GM23338 (cell line): Measurements from ENCODE around the gene STK16. TPM values are rescaled to one million over a fixed set of nuclear protein-coding genes. Genes with fewer than 3 reads are reported as not detected.

Experiments
- ATAC-seq: fragments of 200-7000 bp; cut with Tn5 transposase; 3 replicates; pipeline ENCODE4 v1.9.1; 2020
- DNase-seq: peaks from one replicate; pipeline ENCODE4 v3.0.0-alpha.2; 2015; ENCODE audit warnings: low spot score
- H2AFZ ChIP-seq: fragments of 200-600 bp; sonication (generic); 2 replicates; pipeline ENCODE4 v1.8.0; 2016; ENCODE audit warnings: antibody characterized with exemption, mild to moderate bottlenecking, moderate library complexity
- H3F3A ChIP-seq: fragments of 200-600 bp; sonication (generic); replicated peaks from 2 replicates; pipeline ENCODE4 v1.8.0; 2017; ENCODE audit warnings: antibody characterized with exemption, mixed run types, low read depth
- H3K27ac ChIP-seq: fragments of 200-600 bp; sonication (generic); 2 replicates; pipeline ENCODE4 v1.6.1; 2016; ENCODE audit warnings: low read depth
- H3K27me3 ChIP-seq: fragments of 200-600 bp; sonication (generic); 2 replicates; pipeline ENCODE4 v1.8.0; 2016; ENCODE audit warnings: mild to moderate bottlenecking, mixed run types, moderate library complexity; ENCODE audit not compliant: insufficient read depth
- H3K36me3 ChIP-seq: fragments of 200-600 bp; sonication (generic); 2 replicates; pipeline ENCODE4 v1.8.0; 2016; ENCODE audit warnings: mild to moderate bottlenecking; ENCODE audit not compliant: insufficient read depth
- H3K4me1 ChIP-seq: fragments of 200-600 bp; sonication (generic); 2 replicates; pipeline ENCODE4 v1.8.0; 2016; ENCODE audit warnings: mild to moderate bottlenecking, moderate library complexity; ENCODE audit not compliant: insufficient read depth
- H3K4me2 ChIP-seq: fragments of 200-600 bp; sonication (generic); 2 replicates; pipeline ENCODE4 v1.7.1; 2017; ENCODE audit warnings: mixed run types
- H3K4me3 ChIP-seq: fragments of 200-600 bp; sonication (generic); 2 replicates; pipeline ENCODE4 v1.6.1; 2016; ENCODE audit warnings: mixed run types
- H3K79me2 ChIP-seq: fragments of 200-600 bp; sonication (generic); replicated peaks from 2 replicates; pipeline ENCODE4 v1.8.0; 2017; ENCODE audit warnings: mild to moderate bottlenecking; ENCODE audit not compliant: insufficient read depth
- H3K9me2 ChIP-seq: fragments of 200-600 bp; sonication (generic); 2 replicates; pipeline ENCODE4 v1.8.0; 2017; ENCODE audit not compliant: insufficient read depth
- H4K20me1 ChIP-seq: fragments of 200-600 bp; sonication (generic); replicated peaks from 2 replicates; pipeline ENCODE4 v1.8.0; 2017; ENCODE audit warnings: mild to moderate bottlenecking; ENCODE audit not compliant: insufficient read depth
- H3K27ac Mint-ChIP-seq: 2 replicates; pipeline ENCODE4 v1.8.0; 2020; ENCODE audit warnings: inconsistent platforms, mild to moderate bottlenecking, moderate library complexity, mixed read lengths
- H3K27me3 Mint-ChIP-seq: 3 replicates; pipeline ENCODE4 v1.8.0; 2022; ENCODE audit warnings: low read depth, mild to moderate bottlenecking, moderate library complexity, mixed read lengths, inconsistent platforms; ENCODE audit not compliant: insufficient read depth, poor library complexity
- H3K36me3 Mint-ChIP-seq: 3 replicates; pipeline ENCODE4 v1.8.0; 2021; ENCODE audit warnings: low read depth, mild to moderate bottlenecking, inconsistent platforms, moderate library complexity, mixed read lengths
- H3K4me1 Mint-ChIP-seq: 3 replicates; pipeline ENCODE4 v1.8.0; 2020; ENCODE audit warnings: mild to moderate bottlenecking, inconsistent platforms, mixed read lengths
- H3K4me3 Mint-ChIP-seq: 3 replicates; pipeline ENCODE4 v1.8.0; 2021; ENCODE audit warnings: moderate library complexity, mild to moderate bottlenecking, inconsistent platforms, mixed read lengths
- H3K9me3 Mint-ChIP-seq: 3 replicates; pipeline ENCODE4 v1.8.0; 2020; ENCODE audit warnings: moderate library complexity, mild to moderate bottlenecking, inconsistent platforms, mixed read lengths
- EZH2 ChIP-seq: fragments of 200-600 bp; sonication (generic); IDR thresholded peaks from one replicate; pipeline ENCODE4 v1.8.0; 2017; ENCODE audit warnings: antibody characterized with exemption, mild to moderate bottlenecking, low read depth; ENCODE audit not compliant: unreplicated experiment
- EZH2phosphoT487 ChIP-seq: fragments of 200-600 bp; sonication (generic); IDR thresholded peaks from one replicate; pipeline ENCODE4 v1.8.1; 2018; ENCODE audit warnings: antibody characterized with exemption; ENCODE audit not compliant: unreplicated experiment
- NANOG ChIP-seq: IDR thresholded peaks from 2 replicates; pipeline ENCODE4 v1.6.1; 2016; ENCODE audit warnings: antibody characterized with exemption, borderline replicate concordance
- POLR2AphosphoS5 ChIP-seq: IDR thresholded peaks from 2 replicates; pipeline ENCODE4 v1.6.1; 2016; ENCODE audit warnings: antibody characterized with exemption, low read depth
- STAT1 ChIP-seq: IDR thresholded peaks from one replicate; pipeline ENCODE4 v1.6.1; 2016; ENCODE audit warnings: antibody characterized with exemption; ENCODE audit not compliant: unreplicated experiment
- ZNF114 ChIP-seq: fragments of 250-450 bp; sonication (Bioruptor Pico); IDR thresholded peaks from 2 replicates; pipeline ENCODE4 v1.5.0; 2020; ENCODE audit warnings: mild to moderate bottlenecking, moderate library complexity
- ZNF331 ChIP-seq: fragments of 250-450 bp; sonication (Bioruptor Pico); IDR thresholded peaks from 2 replicates; pipeline ENCODE4 v1.5.0; 2020; ENCODE audit warnings: low read depth, mild to moderate bottlenecking, moderate library complexity
- ZNF462 ChIP-seq: fragments of 250-450 bp; sonication (Bioruptor Pico); IDR thresholded peaks from 2 replicates; pipeline ENCODE4 v1.5.0; 2020; ENCODE audit warnings: mild to moderate bottlenecking, moderate library complexity
- polyA plus RNA-seq: library from polyadenylated mRNA; unstranded; fragments of >200 nt; fragmentation: Nextera tagmentation; extraction: Ambion mirVana; gene quantifications from 2 replicates; pipeline ENCODE4 v1.2.1, GENCODE V29; 2016
- total RNA-seq: library from RNA; depleted of rRNA; stranded (reverse); fragments of >200 nt; shearing (Covaris generic); gene quantifications from 2 replicates; pipeline ENCODE4 v1.2.3, GENCODE V29; 2014
- TF ChIP-seq, protein P1 (sequence below), 2 experiments: fragments of 200-600 bp in 1 of 2; sonication (generic) in 1 of 2; conservative IDR thresholded peaks; 2 replicates each; pipeline versions ENCODE4 v1.5.1 to v1.6.1; 2016 to 2017; ENCODE audit warnings: antibody characterized with exemption in 2 of 2, low read depth in 2 of 2, mild to moderate bottlenecking in 2 of 2, moderate library complexity in 1 of 2
- TF ChIP-seq, protein P2 (sequence below): IDR thresholded peaks from one replicate; pipeline ENCODE4 v1.6.1; 2018; ENCODE audit warnings: antibody characterized with exemption; ENCODE audit not compliant: unreplicated experiment

Gene STK16
- total and polyA plus RNA-seq, 2 experiments from 2014 or later, result 3.1 to 17.0 TPM

DNA sequence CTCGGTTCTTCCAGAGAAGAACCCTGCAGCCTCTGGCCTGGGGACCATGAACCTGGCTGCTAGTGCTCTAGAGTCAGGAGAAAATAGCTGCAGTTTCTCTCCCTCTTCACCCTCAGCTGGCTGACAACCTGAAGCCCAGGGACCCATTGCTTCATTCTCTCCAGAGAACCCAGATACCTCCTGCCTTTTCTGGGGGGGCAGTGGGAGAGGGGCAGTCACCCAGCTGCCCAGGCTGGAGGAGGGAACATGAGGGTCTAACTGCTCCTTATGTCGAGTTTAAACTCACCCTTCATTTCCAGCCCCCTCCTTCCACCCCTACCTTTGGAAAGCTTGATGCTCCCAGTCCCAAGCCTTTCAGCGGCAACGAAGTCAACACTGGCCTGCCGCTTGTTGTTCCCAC, 46.3 kb upstream of the STK16 start (continued):
- TF ChIP-seq ZNF462 (CRISPR knock-in tag) (no peak), EZH2phosphoT487 (no peak)
- TF ChIP-seq, protein P1, sequence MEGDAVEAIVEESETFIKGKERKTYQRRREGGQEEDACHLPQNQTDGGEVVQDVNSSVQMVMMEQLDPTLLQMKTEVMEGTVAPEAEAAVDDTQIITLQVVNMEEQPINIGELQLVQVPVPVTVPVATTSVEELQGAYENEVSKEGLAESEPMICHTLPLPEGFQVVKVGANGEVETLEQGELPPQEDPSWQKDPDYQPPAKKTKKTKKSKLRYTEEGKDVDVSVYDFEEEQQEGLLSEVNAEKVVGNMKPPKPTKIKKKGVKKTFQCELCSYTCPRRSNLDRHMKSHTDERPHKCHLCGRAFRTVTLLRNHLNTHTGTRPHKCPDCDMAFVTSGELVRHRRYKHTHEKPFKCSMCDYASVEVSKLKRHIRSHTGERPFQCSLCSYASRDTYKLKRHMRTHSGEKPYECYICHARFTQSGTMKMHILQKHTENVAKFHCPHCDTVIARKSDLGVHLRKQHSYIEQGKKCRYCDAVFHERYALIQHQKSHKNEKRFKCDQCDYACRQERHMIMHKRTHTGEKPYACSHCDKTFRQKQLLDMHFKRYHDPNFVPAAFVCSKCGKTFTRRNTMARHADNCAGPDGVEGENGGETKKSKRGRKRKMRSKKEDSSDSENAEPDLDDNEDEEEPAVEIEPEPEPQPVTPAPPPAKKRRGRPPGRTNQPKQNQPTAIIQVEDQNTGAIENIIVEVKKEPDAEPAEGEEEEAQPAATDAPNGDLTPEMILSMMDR (conservative IDR thresholded peaks at IDR 0.05; ENCODE audit: low read depth in 2 of 2), result no peak

- Mint-ChIP-seq H3K4me1 (peaks cover 10% of the 10 kb centered on the region; the same call in 2 of the 3 replicates), H3K27me3 (peaks cover 13% of the 10 kb centered on the region), H3K4me3 (no peak overlapping the region), H3K9me3 (peaks cover 9% of the 10 kb centered on the region; the same call in 2 of the 3 replicates), H3K27ac (no peak overlapping the region), H3K36me3 (no peaks in the 10 kb centered on the region)
- H2AFZ ChIP-seq, result no peak overlapping the region
- no peaks in the 10 kb centered on the region for H3K27me3 ChIP-seq
- no peaks in the 10 kb centered on the region for H3K36me3 ChIP-seq
- H3F3A ChIP-seq, result no peaks in the 10 kb centered on the region
- no peak for DNase-seq
- no peak overlapping the region for H3K4me2 ChIP-seq
- H3K4me1 ChIP-seq, result no peaks in the 10 kb centered on the region; the same call in 1 of the 2 replicates
- H3K79me2 ChIP-seq, result no peaks in the 10 kb centered on the region
- ATAC-seq, result no peak; the same call in 2 of the 3 replicates
- no peaks in the 10 kb centered on the region for H4K20me1 ChIP-seq
- H3K4me3 ChIP-seq, result no peak overlapping the region
- no peaks in the 10 kb centered on the region for H3K9me2 ChIP-seq
- H3K27ac ChIP-seq, result no peak overlapping the region
- no peak for TF ChIP-seq POLR2AphosphoS5
- no peak for TF ChIP-seq EZH2
- no peak for TF ChIP-seq STAT1
- no peak for TF ChIP-seq ZNF331 (CRISPR knock-in tag)
- TF ChIP-seq EZH2phosphoT487, result no peak
- no peak for TF ChIP-seq ZNF114 (CRISPR knock-in tag)
- TF ChIP-seq, protein P1 (conservative IDR thresholded peaks at IDR 0.05; ENCODE audit: low read depth in 2 of 2), result no peak
- TF ChIP-seq, protein P2, sequence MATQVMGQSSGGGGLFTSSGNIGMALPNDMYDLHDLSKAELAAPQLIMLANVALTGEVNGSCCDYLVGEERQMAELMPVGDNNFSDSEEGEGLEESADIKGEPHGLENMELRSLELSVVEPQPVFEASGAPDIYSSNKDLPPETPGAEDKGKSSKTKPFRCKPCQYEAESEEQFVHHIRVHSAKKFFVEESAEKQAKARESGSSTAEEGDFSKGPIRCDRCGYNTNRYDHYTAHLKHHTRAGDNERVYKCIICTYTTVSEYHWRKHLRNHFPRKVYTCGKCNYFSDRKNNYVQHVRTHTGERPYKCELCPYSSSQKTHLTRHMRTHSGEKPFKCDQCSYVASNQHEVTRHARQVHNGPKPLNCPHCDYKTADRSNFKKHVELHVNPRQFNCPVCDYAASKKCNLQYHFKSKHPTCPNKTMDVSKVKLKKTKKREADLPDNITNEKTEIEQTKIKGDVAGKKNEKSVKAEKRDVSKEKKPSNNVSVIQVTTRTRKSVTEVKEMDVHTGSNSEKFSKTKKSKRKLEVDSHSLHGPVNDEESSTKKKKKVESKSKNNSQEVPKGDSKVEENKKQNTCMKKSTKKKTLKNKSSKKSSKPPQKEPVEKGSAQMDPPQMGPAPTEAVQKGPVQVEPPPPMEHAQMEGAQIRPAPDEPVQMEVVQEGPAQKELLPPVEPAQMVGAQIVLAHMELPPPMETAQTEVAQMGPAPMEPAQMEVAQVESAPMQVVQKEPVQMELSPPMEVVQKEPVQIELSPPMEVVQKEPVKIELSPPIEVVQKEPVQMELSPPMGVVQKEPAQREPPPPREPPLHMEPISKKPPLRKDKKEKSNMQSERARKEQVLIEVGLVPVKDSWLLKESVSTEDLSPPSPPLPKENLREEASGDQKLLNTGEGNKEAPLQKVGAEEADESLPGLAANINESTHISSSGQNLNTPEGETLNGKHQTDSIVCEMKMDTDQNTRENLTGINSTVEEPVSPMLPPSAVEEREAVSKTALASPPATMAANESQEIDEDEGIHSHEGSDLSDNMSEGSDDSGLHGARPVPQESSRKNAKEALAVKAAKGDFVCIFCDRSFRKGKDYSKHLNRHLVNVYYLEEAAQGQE, result no peak
- no peak for TF ChIP-seq NANOG
Observed at GRCh38 chr2:219199470-219200211, 45.6 kb upstream of the STK16 start.
